DND-41 (cell line): ENCODE results near the gene HS2ST1.

ENCODE experiments used
- ATAC-seq: fragments of 200-7000 bp; cut with Tn5 transposase; 3 replicates; pipeline ENCODE4 v1.9.1; 2021; ENCODE audit warnings: low read depth; ENCODE audit not compliant: insufficient read depth
- DNase-seq: peaks from one replicate; pipeline ENCODE4 v3.0.0-alpha.2; 2020
- H2AFZ ChIP-seq: 2 replicates; pipeline ENCODE4 v1.6.0; 2012; ENCODE audit warnings: low read depth, low read length
- H3K27ac ChIP-seq: 2 replicates; pipeline ENCODE4 v1.5.1; 2012; ENCODE audit warnings: low read length, inconsistent platforms
- H3K27me3 ChIP-seq: fragments of 200-600 bp; sonication (generic); 2 replicates; pipeline ENCODE4 v1.6.0; 2012; ENCODE audit warnings: low read length, mild to moderate bottlenecking, inconsistent platforms; ENCODE audit not compliant: insufficient read depth, poor library complexity
- H3K36me3 ChIP-seq: 2 replicates; pipeline ENCODE4 v1.5.1; 2012; ENCODE audit warnings: low read length, inconsistent platforms; ENCODE audit not compliant: insufficient read depth
- H3K4me1 ChIP-seq: 2 replicates; pipeline ENCODE4 v1.5.1; 2012; ENCODE audit warnings: mild to moderate bottlenecking, low read length; ENCODE audit not compliant: insufficient read depth
- H3K4me2 ChIP-seq: 2 replicates; pipeline ENCODE4 v1.6.0; 2012; ENCODE audit warnings: mild to moderate bottlenecking, moderate library complexity, low read length, inconsistent platforms; ENCODE audit not compliant: insufficient read depth
- H3K4me3 ChIP-seq, 2 experiments: fragments of 200-600 bp in 1 of 2; shearing (Covaris generic) in 1 of 2; 2 replicates each; pipeline ENCODE4 v1.5.1; 2012 to 2016; ENCODE audit warnings: inconsistent platforms in 2 of 2, low read length in 2 of 2, mild to moderate bottlenecking in 2 of 2, low read depth in 1 of 2, moderate library complexity in 1 of 2
- H3K79me2 ChIP-seq: 2 replicates; pipeline ENCODE4 v1.6.0; 2012; ENCODE audit warnings: low read length, inconsistent platforms; ENCODE audit not compliant: insufficient read depth
- H3K9ac ChIP-seq: 2 replicates; pipeline ENCODE4 v1.6.0; 2012; ENCODE audit warnings: low read depth, mild to moderate bottlenecking, inconsistent platforms, low read length, moderate library complexity
- H3K9me3 ChIP-seq: 2 replicates; pipeline ENCODE4 v1.5.1; 2012; ENCODE audit warnings: low read length, moderate library complexity, mild to moderate bottlenecking, inconsistent platforms; ENCODE audit not compliant: insufficient read depth, severe bottlenecking
- H4K20me1 ChIP-seq: 2 replicates; pipeline ENCODE4 v1.6.0; 2012; ENCODE audit warnings: low read length; ENCODE audit not compliant: insufficient read depth
- CTCF ChIP-seq: IDR thresholded peaks from 2 replicates; pipeline ENCODE4 v1.5.1; 2012; ENCODE audit warnings: borderline replicate concordance, low read length, moderate library complexity, mild to moderate bottlenecking; ENCODE audit not compliant: poor library complexity, severe bottlenecking; ENCODE audit errors: extremely low read depth
- EZH2 ChIP-seq: IDR thresholded peaks from 3 replicates; pipeline ENCODE4 v1.6.1; 2012; ENCODE audit warnings: borderline replicate concordance, low read depth, mild to moderate bottlenecking, moderate library complexity, low read length, inconsistent platforms; ENCODE audit not compliant: severe bottlenecking

The HS2ST1 gene

GRCh38 chr1:86965827-86966182, 51.4 kb downstream of the HS2ST1 start:
- Histone ChIP-seq H3K79me2 (peaks cover 20% of the 10 kb centered on the region; the same call in 1 of the 2 replicates), H3K4me2 (no peak overlapping the region), H3K9me3 (no peaks in the 10 kb centered on the region), H3K4me3 (no peak overlapping the region), H2AFZ (no peak overlapping the region), H3K9ac (no peak overlapping the region), H3K27ac (no peak overlapping the region), H3K4me1 (no peaks in the 10 kb centered on the region), H3K27me3 (no peaks in the 10 kb centered on the region), H4K20me1 (peaks cover 3% of the 10 kb centered on the region; the same call in 1 of the 2 replicates), H3K36me3 (no peaks in the 10 kb centered on the region)
- no peak for TF ChIP-seq EZH2
- DNase-seq, result no peak
- ATAC-seq, result no peak

GRCh38 chr1:86970938-86971337, 56.5 kb downstream of the HS2ST1 start:
- TF ChIP-seq CTCF (no peak), EZH2 (no peak)
- no peaks in the 10 kb centered on the region for H3K4me1 ChIP-seq
- H3K27me3 ChIP-seq, result no peaks in the 10 kb centered on the region
- no peak overlapping the region for H2AFZ ChIP-seq
- H3K9me3 ChIP-seq, result no peaks in the 10 kb centered on the region
- H4K20me1 ChIP-seq, result peaks cover 8% of the 10 kb centered on the region; the same call in 1 of the 2 replicates
- no peaks in the 10 kb centered on the region for H3K36me3 ChIP-seq
- no peak overlapping the region for H3K9ac ChIP-seq
- DNase-seq (no peak), ATAC-seq (no peak)
- H3K4me3 ChIP-seq, result no peak overlapping the region
- H3K4me2 ChIP-seq, result no peak overlapping the region
- H3K79me2 ChIP-seq, result peaks cover 23% of the 10 kb centered on the region; the same call in 1 of the 2 replicates
- H3K27ac ChIP-seq, result no peak overlapping the region

GRCh38 chr1:86971778-86972177, 57.3 kb downstream of the HS2ST1 start:
- H3K27me3 ChIP-seq, result no peaks in the 10 kb centered on the region
- peaks cover 23% of the 10 kb centered on the region for H3K79me2 ChIP-seq
- no peak for ATAC-seq
- no peak overlapping the region for H3K27ac ChIP-seq
- H3K9ac ChIP-seq, result no peak overlapping the region
- H4K20me1 ChIP-seq, result peaks cover 8% of the 10 kb centered on the region; the same call in 1 of the 2 replicates
- no peak overlapping the region for H2AFZ ChIP-seq
- H3K36me3 ChIP-seq, result no peaks in the 10 kb centered on the region
- H3K4me3 ChIP-seq, result no peak overlapping the region
- H3K4me1 ChIP-seq, result no peaks in the 10 kb centered on the region
- no peak overlapping the region for H3K4me2 ChIP-seq
- TF ChIP-seq EZH2 (no peak), CTCF (no peak)
- DNase-seq, result no peak
- H3K9me3 ChIP-seq, result no peaks in the 10 kb centered on the region

GRCh38 chr1:86972262-86972661, 57.8 kb downstream of the HS2ST1 start:
- H3K36me3 ChIP-seq, result no peaks in the 10 kb centered on the region
- no peak overlapping the region for H3K4me2 ChIP-seq
- DNase-seq (no peak), ATAC-seq (no peak)
- no peak overlapping the region for H2AFZ ChIP-seq
- H3K27me3 ChIP-seq, result no peaks in the 10 kb centered on the region
- no peak overlapping the region for H3K27ac ChIP-seq
- H3K79me2 ChIP-seq, result peaks cover 24% of the 10 kb centered on the region
- no peak overlapping the region for H3K4me3 ChIP-seq
- H3K4me1 ChIP-seq, result no peaks in the 10 kb centered on the region
- H4K20me1 ChIP-seq, result peaks cover 8% of the 10 kb centered on the region; the same call in 1 of the 2 replicates
- no peak for TF ChIP-seq EZH2
- no peak for TF ChIP-seq CTCF
- no peak overlapping the region for H3K9ac ChIP-seq
- H3K9me3 ChIP-seq, result no peaks in the 10 kb centered on the region
